Stimulated activated naive CD4-positive, alpha-beta T cell treated with Interleukin-2 at 50 U/mL for 16 hours (primary cell): ENCODE results near the gene CKAP5.

ENCODE experiments used
- DNase-seq: peaks from one replicate; lab custom pipeline; 2025; lab: John Stamatoyannopoulos, UW

The CKAP5 gene

DNA sequence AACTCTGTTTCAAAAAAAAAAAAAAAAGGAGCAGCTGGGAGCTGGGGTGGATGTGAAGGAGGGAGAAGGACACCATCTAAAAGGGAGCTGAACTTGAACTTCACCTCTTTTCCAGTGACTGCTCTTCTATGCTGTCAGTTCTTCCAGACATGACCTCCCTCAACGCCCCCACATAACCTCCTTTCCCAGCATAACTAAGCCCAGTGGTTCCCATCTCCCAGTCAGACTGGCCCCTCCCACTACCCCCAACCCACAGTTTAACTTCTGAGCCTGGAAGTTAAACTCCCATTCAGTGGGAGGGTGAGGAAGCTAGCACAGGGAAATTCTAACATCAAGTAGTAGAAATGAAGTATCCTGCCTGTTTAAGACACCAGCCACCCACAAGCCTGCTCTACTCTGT lies 147.5 kb downstream of the CKAP5 start:
- DNase-seq, result no peak

DNA sequence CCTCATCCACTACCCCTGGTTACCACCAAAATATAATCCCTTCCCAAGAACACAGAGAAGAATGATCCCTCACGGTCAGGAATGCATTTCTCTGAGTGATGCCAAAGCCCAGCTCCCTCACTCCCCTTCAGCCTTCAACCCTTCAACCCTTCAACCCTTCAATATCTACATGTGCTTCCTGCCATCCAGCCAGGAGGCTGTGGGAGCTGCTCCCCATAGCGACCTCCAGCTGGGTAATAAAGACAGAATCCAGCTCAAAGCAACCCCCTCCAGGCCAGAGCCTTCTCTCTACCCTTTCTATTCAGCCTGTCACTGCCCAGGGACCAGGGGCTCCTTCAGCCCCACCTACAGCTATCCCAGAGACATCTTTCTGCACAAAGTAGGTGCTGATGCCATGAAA lies 148.4 kb downstream of the CKAP5 start:
- DNase-seq, result no peak

DNA sequence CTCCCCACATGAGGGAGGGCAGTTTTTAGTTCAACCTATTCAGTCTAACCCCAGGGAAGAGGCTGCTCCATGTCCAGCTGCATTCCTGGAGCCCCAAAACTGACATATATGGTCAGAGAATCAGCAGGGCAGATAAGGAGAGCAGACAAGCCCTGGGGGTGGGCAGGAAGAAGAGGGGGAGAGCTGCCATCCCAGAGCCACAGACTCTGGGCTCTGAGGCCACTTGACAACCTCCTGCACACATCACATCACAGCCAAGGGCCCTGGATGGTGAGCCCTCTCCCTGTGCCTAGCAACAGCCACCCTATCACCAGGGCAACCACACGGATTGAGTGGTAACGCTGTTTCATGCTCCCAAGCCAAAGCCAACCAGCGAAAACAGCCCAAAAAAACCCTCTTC lies 148.8 kb downstream of the CKAP5 start:
- no peak for DNase-seq

DNA sequence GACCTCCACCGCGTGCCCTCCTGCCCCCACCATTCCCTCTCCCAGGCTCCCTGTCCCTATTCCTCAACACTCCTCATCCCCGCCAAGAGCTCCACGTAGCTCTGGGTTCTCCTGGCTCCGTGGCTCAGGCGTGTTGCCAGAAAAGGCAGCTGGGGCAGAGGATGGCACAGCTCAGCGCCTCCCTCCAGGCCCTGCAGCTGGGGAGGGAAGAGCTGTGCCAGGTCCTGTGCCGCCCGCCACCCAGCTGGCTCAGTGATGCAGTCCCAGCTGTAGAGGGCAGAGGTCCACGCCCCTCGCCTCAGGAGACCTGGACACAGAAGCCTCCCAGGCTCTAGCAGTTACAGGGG lies 149.9 kb downstream of the CKAP5 start:
- DNase-seq, result no peak

DNA sequence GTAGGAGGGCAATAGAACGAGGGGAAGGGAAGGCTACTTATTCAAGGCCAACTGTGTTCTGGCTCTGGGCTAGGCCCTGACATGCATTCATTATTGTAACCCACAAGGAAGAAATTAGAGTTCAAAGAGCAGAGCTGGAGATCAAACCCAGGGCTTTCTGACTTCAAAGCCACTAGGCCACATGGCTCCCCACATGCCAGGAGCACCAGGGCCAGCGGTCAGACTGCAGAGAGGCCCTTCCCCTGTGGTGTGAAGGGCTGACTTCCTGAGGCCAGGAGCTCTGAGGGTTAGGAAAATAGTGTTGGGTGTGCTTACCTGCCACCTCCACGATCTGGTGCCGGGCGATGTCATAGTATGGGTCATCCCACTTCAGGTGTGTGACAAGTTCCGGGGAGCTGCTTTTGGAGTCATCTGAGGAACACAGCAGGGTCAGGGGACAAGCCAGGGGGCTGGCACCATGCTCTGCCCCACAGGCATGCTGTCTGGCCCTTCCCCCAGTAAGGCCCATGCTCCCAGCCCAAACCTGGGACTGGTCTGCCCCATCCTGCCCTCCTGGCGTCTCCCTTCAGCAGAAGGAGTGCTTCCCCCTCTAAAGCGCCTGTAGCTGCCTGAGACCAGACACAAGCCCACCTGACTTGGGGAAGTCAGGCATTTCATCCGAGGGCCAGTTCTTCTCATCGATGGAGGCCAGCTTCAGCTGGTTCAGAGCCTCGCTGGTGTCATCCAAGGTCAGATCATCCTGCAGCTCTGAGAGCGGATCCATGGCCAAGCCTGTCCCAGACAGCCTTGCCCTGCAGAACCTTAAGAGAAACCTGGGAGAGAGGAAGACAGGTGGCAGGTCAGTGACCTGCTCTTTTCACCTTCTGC lies 150.5 kb downstream of the CKAP5 start:
- no peak for DNase-seq

DNA sequence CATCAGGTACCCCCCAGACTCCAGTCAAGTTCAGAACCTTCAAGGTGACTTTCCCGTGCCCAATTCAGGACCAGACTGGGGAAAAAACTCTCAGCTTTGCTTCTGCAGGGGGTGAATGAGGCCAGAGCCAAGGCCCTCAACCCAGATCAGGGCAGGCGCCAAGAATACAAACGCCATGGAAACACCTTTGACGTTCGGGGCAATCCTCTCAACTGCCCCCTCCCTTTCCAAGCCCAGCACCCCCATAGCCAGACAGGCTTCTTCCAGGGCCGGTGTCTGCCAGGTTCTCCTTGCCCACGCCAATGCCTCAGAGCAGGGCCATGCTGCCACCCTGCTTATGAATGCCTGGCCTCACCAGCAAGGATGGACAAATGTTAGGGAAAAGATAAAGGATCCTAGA lies 151.5 kb downstream of the CKAP5 start:
- no peak for DNase-seq

DNA sequence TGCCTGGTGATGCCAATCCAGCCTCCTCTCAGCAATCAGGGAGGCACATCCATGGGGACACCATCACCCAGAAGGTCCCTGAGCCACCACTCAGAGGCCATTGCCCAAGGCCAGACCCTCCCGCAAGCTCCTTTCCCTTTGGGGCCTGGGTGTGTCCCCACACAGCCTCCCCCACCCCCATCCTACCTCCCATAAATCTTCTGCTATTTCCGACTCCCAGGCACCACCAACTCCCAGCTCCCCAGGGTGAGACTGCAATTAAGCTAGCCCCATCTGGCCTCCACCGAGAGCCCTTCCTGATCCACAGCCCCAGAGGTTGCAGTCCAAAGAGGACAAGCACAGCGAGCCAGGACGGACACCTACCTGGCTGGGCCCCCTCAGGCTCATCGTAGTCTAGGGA lies 152.0 kb downstream of the CKAP5 start:
- DNase-seq, result no peak

DNA sequence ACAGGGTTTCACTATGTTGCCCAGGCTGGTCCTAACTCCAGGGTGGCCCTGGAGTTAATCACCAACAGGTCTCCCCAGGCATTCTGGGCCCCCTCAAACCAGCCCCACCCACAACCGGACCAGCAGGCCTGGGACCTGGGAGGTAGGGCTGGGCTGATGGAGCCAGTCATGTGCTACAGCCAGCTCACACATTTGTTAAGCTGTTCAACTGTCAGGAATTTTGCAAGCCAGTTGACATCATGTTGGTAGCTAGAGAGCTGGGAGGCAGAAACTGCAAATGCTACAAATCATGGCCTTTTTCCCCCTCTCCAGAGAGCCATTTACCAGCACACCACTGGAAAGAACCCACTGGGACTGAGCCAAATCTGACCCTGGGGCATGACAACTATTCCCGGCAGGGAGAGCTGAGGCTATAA lies 152.5 kb downstream of the CKAP5 start:
- no peak for DNase-seq
